ENCODE measurements around the gene PCDHGB6. TPM values are rescaled to one million over a fixed set of nuclear protein-coding genes. Genes with fewer than 3 reads are reported as not detected.
"Not testable (repeated sequence)": the region's sequence is repeated elsewhere in the genome, so short reads cannot be mapped to it uniquely, and the experiment has no call there.

PCDHGB6 gene
- total RNA-seq, 1 donor from 2014 or later, result 7.7 TPM

DNA sequence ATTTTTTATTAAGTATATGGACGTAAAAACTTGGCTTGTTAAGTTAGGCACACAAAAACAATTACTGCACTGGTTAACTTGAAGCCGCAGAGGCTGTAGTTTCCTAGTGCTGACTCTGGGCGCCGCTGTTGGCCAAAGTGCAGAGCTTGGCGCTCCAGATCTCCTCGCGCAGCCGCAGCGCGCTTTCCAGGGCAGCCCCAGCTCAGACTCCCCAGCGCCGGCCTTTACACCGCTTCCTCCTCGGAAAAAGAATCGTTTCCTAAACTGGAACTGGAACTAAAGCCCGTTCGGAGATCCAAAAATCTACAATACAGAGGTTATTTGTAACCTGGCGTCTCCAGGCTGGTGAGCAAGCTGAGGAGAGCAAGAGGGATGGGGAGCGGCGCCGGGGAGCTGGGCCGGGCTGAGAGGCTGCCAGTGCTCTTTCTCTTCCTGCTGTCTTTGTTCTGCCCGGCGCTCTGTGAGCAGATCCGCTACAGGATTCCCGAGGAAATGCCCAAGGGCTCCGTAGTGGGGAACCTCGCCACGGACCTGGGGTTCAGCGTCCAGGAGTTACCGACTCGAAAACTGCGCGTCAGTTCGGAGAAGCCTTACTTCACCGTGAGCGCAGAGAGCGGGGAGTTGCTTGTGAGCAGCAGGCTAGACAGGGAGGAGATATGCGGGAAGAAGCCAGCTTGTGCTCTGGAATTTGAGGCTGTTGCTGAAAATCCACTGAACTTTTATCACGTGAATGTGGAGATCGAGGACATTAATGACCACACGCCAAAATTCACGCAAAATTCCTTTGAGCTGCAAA is 9.9 kb upstream of the PCDHGB6 start, which contains the start of gene PCDHGB5:
TSS of gene PCDHGB5 (plus strand) at position 192 of the 796 bp plus-strand sequence. CDS start at position 373, 181 bp downstream.
- H3K27ac ChIP-seq; DNase-seq; intact Hi-C loops (cut with DNase I); H3K4me1 ChIP-seq; H3K36me3 ChIP-seq: not testable (repeated sequence)
- TF ChIP-seq, protein P1, sequence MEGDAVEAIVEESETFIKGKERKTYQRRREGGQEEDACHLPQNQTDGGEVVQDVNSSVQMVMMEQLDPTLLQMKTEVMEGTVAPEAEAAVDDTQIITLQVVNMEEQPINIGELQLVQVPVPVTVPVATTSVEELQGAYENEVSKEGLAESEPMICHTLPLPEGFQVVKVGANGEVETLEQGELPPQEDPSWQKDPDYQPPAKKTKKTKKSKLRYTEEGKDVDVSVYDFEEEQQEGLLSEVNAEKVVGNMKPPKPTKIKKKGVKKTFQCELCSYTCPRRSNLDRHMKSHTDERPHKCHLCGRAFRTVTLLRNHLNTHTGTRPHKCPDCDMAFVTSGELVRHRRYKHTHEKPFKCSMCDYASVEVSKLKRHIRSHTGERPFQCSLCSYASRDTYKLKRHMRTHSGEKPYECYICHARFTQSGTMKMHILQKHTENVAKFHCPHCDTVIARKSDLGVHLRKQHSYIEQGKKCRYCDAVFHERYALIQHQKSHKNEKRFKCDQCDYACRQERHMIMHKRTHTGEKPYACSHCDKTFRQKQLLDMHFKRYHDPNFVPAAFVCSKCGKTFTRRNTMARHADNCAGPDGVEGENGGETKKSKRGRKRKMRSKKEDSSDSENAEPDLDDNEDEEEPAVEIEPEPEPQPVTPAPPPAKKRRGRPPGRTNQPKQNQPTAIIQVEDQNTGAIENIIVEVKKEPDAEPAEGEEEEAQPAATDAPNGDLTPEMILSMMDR (IDR thresholded peaks at IDR 0.05), result peak; percentile 60
- H3K4me3 ChIP-seq, result peak within 1 kb of the TSS; percentile 39
- peak; percentile 93 to 98 for ATAC-seq
- peaks cover 47% of the 10 kb centered on the region for H3K27me3 ChIP-seq (ENCODE audit: low read depth)
- H3K9me3 ChIP-seq, result peaks cover 68% of the 10 kb centered on the region

DNA sequence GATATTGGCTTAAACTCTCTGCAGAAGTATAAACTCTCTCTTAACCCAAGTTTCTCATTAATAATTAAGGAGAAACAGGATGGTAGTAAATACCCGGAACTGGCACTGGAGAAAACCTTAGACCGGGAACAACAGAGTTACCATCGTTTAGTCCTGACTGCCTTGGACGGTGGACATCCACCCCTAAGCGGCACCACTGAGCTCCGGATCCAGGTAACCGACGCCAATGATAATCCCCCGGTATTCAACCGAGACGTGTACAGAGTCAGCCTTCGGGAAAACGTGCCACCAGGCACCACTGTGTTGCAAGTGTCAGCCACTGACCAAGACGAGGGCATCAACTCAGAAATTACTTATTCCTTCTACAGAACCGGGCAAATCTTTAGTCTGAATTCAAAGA is 9.2 kb upstream of the PCDHGB6 start:
- no peak for ATAC-seq
- Histone ChIP-seq H3K4me3 (no peak overlapping the region), H3K4me1 (no peaks in the 10 kb centered on the region), H3K27ac (no peak overlapping the region), H3K27me3 (ENCODE audit: low read depth) (peaks cover 45% of the 10 kb centered on the region), H3K9me3 (peaks cover 68% of the 10 kb centered on the region), H3K36me3 (no peaks in the 10 kb centered on the region)
- no peak for DNase-seq
- intact Hi-C loops (cut with DNase I), result no loop called here
- TF ChIP-seq, protein P1 (IDR thresholded peaks at IDR 0.05), result no peak

DNA sequence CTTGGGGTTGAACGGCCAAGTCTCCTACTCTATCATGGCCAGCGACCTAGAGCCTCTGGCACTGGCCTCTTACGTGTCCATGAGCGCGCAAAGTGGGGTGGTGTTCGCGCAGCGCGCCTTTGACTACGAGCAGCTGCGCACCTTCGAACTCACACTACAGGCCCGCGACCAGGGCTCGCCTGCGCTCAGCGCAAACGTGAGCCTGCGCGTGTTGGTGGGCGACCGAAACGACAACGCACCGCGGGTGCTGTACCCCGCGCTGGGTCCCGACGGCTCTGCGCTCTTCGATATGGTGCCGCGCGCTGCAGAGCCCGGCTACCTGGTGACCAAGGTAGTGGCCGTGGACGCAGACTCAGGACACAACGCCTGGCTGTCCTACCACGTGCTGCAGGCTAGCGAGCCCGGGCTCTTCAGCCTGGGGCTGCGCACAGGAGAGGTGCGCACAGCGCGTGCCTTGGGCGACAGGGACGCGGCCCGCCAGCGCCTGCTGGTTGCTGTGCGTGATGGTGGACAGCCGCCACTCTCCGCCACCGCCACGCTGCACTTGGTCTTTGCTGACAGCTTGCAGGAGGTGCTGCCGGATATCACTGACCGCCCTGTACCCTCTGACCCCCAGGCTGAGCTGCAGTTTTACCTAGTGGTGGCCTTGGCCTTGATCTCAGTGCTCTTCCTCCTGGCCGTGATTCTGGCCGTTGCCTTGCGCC is 8.1 kb upstream of the PCDHGB6 start:
- intact Hi-C loops (cut with DNase I), result no loop called here
- H3K36me3 ChIP-seq, result no peaks in the 10 kb centered on the region
- H3K27me3 ChIP-seq (ENCODE audit: low read depth), result peaks cover 40% of the 10 kb centered on the region
- no peak overlapping the region for H3K4me3 ChIP-seq
- DNase-seq, result no peak
- no peak overlapping the region for H3K27ac ChIP-seq
- TF ChIP-seq, protein P1 (IDR thresholded peaks at IDR 0.05), result no peak
- no peak for ATAC-seq
- no peaks in the 10 kb centered on the region for H3K4me1 ChIP-seq
- H3K9me3 ChIP-seq, result peaks cover 63% of the 10 kb centered on the region

DNA sequence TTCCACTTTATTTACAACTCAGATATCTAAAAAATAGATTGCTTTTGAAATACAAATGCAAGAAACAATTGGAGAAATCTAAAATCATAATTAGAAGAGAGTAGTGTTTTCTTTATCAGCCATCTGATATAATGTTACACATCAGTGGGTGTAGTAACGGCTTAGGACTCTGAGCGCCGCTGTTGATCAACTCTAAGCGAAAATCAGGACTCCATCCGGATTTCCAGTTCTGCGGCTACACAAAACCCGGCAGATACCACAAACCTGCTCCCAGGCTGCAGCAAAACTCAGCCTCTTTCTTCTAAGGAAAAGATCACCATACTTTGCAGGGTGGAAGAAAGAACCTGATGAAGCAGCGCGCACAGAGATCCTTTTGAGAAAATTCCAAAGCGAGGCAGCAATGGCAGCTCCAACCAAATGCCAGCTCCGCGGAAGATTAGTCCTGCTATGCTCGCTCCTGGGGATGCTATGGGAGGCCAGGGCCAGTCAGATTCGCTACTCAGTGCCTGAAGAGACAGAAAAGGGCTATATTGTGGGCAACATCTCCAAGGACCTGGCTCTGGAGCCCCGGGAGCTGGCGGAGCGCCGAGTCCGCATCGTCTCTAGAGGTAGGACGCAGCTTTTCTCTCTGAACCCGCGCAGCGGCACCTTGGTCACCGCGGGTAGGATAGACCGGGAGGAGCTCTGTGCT is 5.1 kb upstream of the PCDHGB6 start, which contains the start of gene PCDHGA9:
TSS of gene PCDHGA9 (plus strand) at position 226 of the 691 bp plus-strand sequence. CDS start at position 401, 175 bp downstream.
- ATAC-seq (peak in 1 of 2 donors; percentile 47), DNase-seq (no peak)
- intact Hi-C loops (cut with DNase I), result no loop called here
- Histone ChIP-seq H3K36me3 (no peaks in the 10 kb centered on the region), H3K4me1 (no peaks in the 10 kb centered on the region), H3K9me3 (peaks cover 49% of the 10 kb centered on the region), H3K27me3 (ENCODE audit: low read depth) (peaks cover 20% of the 10 kb centered on the region), H3K27ac (no peak within 1 kb of the TSS), H3K4me3 (peak within 1 kb of the TSS; percentile 32)
- TF ChIP-seq, protein P1 (IDR thresholded peaks at IDR 0.05), result peak; percentile 33

DNA sequence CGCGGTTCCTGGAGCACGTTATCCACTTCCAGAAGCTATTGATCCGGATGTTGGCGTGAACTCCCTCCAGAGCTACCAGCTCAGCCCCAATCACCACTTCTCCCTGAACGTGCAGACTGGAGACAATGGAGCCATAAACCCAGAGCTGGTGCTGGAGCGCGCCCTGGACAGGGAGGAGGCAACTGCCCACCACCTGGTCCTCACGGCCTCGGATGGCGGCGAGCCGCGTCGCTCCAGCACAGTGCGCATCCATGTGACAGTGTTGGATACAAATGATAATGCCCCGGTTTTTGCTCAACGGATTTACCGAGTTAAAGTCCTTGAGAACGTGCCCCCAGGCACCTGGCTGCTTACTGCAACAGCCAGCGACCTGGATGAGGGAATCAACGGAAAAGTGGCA is 4.4 kb upstream of the PCDHGB6 start:
- Histone ChIP-seq H3K27ac (no peak overlapping the region), H3K4me1 (no peaks in the 10 kb centered on the region), H3K27me3 (ENCODE audit: low read depth) (peaks cover 20% of the 10 kb centered on the region), H3K4me3 (peak overlapping the region; percentile 32), H3K36me3 (no peaks in the 10 kb centered on the region), H3K9me3 (peaks cover 54% of the 10 kb centered on the region)
- no peak for DNase-seq
- intact Hi-C loops (cut with DNase I), result no loop called here
- ATAC-seq, result no peak
- TF ChIP-seq, protein P1 (IDR thresholded peaks at IDR 0.05), result no peak

Data from lower lobe of right lung (tissue), 2 donors.